GM18909 (cell line): ENCODE measurements around the gene PTMS.

Experiments
- ATAC-seq: cut with Tn5 transposase; IDR thresholded peaks from one replicate; pipeline ENCODE4 v1.9.1; 2021; ENCODE audit warnings: mild to moderate bottlenecking; ENCODE audit not compliant: unreplicated experiment, poor library complexity

PTMS gene

GRCh38 chr12:6819106-6820030, 53.2 kb downstream of the PTMS start:
- no peak for ATAC-seq

DNA sequence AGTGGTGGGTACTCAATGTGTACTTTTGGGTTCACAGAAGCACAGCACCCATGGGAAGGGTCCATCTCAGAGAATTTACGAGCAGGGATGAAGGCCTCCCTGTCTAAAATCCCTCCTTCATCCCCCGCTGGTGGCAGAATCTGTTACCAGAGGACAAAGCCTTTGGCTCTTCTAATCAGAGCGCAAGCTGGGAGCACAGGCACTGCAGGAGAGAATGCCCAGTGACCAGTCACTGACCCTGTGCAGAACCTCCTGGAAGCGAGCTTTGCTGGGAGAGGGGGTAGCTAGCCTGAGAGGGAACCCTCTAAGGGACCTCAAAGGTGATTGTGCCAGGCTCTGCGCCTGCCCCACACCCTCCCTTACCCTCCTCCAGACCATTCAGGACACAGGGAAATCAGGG, 54.0 kb downstream of the PTMS start:
- ATAC-seq: no peak
